GM19324 (cell line): Measurements from ENCODE around the gene RASAL3.
A peak's percentile ranks its signal among the peaks of the same experiment; 100 is the strongest.
"Not testable (repeated sequence)": the region's sequence is repeated elsewhere in the genome, so short reads cannot be mapped to it uniquely, and the experiment has no call there.

Source experiments
- ATAC-seq: cut with Tn5 transposase; IDR thresholded peaks from one replicate; pipeline ENCODE4 v1.9.1; 2021; ENCODE audit warnings: mild to moderate bottlenecking, moderate library complexity; ENCODE audit not compliant: unreplicated experiment, low FRiP score

RASAL3 gene

DNA sequence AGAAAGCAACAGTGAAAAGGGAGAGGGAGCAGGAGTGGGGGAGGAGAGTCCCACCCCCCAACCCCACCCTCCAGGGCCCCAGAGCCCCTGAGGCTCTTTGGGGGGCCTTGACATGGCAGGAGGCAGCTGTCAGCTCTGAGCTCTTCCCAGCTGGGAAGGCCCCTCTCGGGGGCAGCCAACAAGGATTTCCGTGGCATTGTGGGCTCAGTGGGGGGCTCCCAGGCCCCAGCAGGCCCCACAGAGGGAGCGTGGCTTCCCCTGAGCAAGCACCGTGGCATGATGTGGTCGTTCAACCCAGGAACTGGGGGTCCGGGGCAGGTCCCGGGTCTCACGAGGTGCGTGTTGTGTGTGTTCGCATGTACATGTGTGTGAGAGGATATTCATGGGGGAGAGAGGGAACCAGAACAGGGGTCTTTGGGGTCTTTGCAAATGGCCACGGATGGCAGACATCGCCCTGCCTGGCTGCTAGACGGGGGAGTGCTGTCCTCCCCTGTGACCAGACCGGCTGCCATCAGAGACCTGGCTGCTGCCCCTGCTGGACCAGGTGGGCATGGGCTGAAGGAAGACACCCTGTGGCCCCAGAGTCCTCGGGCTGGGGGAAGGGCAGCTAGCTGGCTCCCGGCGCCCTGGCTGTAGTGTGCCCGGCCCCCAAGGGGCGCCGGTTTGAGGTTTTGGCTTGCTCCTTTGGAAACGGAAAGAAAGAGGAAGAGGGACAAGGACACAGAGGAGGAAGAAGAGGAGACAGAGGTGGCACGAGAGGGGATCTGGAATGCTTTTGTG is 41.9 kb downstream of the RASAL3 start:
- ATAC-seq: no peak

DNA sequence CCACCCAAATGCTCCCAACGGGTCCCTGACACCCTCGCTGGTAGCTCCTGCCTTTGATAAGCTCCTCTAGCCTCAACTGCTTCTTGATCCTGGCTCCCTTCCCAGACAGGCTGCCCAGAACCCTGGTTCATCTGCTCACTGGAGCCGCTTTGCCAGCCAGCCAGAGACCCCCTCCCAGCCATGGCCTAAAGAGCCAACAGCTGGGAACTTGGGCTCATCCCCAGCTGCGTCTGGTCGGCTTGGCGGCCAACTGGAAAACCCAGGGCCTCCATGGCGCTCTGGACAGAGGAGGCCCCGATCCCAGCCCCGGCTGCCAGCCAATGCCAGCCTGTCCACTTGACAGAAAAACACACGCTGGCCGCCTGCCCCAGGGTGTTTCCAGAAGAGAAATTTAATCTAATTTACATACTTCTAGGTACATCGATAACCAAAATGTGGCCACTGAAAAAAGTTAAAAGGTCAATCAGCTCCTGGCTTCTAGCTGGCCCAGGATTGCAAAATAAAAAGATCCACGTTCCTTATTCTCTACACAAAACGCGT is 42.6 kb downstream of the RASAL3 start:
- no peak for ATAC-seq

DNA sequence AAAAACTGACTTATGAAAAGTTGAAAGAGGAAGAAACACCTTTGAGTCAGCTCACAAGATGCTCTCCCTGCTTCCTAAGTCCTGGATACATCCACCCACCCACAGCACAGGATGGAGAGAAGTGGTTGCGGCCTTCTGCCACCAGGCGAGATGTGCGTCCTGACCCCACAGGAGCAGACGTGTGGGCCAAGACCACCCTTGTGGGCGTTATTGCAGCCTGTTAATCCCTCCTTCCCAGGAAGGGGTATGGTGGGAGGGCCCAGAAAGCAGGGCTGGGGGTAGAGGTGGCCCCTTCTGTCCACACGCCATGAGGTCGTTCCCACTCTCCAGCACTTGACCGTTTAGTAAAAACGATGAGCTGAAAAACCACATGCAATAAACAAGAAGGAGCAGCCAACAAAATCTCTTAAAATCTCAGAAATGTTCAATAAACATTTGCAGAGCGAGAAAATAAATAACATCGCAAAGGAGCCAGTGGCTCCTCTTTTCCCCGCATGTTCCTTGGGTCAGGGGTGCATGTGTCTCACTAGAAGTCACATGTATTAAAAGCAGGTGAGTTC is 43.1 kb downstream of the RASAL3 start:
- ATAC-seq: no peak

DNA sequence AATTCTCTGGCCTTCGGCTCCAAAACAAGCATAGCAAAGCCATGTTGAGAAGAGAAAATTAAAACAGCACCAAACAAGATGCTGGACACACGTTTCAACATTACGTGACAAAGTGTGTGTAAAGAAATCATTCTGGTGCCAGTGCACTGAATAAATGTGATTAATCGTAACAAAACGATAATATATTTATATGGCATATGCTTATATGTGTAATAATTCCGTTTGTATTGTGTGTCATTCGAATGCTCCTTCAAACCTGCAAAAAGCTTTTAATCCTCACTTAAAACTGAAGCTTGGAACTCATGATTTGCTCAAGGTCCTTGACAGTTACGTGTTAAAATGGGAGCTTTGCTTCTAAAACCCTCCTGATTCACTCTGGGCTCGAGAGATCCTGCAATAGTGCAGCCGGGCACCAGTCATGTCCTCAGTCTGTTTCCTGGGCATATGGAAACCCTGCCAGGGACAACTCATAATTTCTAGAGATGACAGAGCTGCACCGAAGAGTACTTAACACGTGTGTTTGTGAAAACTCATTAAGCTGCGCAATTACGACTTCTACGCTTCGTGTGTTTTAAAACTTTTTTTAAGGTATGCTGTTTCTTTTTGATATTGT is 44.8 kb downstream of the RASAL3 start:
- no peak for ATAC-seq

DNA sequence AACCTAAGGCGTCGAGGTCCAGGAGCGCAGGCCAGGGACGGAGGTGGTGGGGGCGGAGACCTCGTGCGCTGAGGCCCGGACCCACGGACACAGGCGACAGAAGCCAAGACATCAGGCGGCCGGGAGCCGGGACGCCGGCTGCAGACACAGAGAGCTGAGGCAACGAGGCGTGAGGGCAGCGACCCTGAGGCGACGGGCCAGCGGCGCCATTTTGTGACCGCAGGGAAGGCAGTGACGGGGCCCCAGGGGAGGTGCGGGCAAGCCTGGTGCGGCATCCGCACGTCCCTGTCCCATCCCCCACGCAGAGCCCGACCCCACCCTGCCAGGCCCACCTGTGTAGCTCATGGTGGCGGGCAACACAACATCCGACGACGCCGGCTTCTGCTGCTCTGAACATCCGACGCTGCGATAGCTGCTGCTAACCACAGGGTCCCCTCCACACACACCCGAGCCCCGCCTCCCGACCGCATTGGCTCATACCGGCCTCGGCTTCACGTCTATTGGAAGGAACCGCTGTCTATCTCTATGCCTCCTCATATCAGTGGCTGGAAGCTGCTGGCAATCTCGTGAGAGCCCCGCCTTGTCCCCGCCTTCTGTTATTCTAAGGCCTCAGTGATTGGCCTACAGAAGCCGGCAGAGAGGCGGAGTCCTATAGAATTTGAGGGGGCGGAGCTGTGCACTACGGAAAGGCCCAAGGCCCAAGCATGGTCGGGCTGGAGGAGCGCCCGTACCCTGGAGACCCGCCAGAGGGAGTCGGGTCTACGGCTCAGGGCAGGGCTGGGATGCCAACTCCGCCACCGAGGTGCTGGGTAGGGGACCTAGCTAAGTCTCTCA is 45.5 kb downstream of the RASAL3 start, which contains the start of gene AKAP8L:
Gene AKAP8L, minus strand, starts transcription at position 410 of the 834 bp plus-strand sequence. Its CDS starts 65 bp downstream, at position 345.
- ATAC-seq: peak; percentile 97

DNA sequence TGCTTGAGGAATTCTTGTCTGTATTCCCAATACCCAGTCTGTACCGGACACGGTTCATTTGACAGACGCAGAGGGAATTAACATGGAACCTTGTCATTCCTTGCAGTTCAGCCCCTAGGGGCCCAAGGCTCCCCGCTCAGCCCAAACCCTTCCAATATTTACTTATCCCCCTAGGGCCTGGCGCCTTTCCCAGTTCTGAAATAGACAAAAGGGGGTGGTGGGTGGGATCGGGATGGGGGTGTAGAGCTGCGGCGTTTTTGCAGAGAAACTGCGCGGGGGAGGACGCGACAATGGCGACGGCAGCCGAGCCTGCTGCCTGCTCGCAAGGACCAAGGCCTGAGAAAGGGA is 46.1 kb downstream of the RASAL3 start:
- ATAC-seq: no peak

DNA sequence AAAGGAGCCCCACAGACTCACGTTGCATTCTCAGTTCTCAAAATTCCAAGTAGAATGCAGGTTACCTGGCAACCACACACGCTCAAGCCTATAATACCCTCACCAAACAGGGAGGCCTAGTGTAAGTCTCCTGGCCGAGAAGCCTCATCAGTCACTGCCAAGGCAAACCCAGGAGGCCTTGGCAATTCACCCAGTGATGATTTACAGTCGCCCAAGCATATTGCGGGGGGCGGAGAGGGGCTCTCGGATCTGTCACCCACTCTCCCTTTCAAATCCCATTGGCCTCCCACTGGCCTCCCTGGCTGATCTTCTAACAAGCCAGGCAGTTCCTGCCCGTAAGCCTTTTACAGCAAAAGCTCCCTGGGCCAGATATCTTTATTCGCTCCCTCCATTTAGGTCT is 46.6 kb downstream of the RASAL3 start:
- no peak for ATAC-seq

DNA sequence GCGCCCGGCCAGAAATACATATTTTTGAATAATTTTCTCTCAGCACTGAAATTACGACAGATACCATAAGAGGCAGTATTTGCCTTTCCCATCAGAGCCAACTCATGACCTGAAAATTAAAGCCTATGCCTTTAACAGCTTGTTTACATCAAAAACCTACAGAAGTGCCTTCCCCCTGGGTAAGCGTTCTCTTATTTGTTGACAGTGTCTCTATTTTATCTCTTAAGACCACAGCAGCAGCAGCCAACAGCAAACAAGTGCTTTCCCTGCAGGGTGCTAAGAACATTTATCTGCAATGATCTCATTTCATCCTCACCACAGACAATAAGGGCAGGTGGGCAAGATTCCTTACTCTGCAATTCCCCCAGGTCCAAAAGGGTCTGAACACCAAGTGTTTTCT is 51.5 kb downstream of the RASAL3 start:
- no peak for ATAC-seq

DNA sequence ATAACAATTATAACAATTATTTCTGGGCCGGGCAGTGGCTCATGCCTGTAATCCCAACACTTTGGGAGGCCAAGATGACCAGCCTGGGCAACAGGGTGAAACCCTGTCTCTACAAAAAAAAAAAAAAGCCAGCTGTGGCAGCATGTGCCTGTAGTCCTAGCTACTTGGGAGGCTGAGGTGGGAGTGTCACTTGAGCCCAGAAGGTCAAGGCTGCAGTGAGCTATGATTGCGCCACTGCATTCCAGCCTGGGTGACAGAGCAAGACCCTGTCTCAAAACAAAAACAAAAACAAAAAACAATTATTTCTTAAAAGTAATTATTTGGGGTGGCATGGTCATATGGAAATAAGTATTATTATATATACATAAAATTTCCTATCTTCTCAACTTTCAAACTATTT is 53.0 kb downstream of the RASAL3 start:
- not testable (repeated sequence) for ATAC-seq

DNA sequence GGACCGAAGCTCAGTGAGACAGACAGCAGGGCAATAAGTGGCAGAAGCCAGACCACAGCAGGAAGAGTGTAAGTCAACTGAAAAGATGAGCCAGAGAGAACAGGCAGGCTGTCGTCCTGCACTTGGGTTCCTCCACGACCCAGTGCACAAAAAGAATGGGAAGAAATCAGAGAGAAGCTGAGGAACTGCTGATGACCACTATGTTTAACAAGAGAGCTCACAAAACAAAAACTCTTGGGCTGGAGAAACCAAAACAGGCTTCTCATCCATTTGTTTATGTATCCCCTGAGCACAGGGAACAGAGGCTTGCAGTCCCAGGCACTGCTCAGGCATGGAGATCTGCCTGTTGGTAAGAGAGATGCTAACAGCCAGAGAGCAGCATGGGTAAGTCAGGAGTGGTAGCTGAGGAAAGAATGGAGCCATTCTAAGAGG is 59.5 kb downstream of the RASAL3 start:
- ATAC-seq: no peak

DNA sequence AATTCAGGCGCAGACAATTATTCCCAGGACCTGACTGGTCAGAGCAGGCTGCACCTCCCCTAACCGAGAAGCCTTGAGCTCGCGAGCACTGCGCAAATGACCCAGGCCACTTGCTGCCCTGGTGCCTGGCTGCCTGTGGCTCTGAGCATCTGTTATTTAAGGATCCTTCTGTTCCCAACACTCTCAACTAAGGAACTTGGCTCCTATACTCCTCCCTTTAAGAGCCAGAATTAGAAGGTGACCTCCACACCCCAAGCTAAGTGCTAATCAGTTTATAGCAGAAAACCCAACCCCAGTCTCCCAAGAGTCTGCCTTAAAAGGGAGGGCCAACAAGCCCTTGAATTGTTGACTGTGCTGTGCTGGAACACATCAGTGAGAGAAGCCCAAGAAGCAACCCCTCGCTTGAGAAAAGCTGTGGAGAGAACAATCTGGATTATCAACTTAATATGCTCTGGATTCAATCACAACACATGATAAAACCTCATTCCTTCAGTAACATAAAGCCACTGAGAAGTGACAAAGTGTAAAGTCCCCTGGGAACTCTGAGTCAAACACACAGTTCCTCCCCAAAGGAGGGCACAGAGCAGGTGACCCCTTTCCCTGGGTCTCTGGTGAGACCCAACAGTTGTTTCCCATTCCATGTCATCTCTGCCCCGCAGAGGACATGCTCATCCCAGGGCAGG is 60.1 kb downstream of the RASAL3 start:
- no peak for ATAC-seq

DNA sequence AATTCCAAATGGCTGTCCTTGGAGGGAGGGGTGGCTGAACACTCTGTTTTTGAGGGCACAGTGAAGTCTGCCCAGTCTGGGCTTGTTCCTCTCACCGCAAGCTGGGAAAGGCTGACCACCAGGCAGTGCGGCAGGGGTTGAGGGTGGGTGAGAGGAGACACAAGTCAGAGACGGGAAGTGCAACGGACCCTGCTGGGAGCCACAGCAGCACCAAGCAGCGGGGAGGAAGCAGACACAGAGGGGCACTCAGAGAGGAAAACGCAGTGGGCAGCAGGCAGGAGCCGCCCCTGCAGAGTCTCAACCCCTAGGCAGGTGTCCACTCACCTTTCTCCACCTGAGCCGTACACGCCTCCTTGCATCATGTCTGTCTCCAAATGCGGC is 61.2 kb downstream of the RASAL3 start:
- ATAC-seq: no peak

DNA sequence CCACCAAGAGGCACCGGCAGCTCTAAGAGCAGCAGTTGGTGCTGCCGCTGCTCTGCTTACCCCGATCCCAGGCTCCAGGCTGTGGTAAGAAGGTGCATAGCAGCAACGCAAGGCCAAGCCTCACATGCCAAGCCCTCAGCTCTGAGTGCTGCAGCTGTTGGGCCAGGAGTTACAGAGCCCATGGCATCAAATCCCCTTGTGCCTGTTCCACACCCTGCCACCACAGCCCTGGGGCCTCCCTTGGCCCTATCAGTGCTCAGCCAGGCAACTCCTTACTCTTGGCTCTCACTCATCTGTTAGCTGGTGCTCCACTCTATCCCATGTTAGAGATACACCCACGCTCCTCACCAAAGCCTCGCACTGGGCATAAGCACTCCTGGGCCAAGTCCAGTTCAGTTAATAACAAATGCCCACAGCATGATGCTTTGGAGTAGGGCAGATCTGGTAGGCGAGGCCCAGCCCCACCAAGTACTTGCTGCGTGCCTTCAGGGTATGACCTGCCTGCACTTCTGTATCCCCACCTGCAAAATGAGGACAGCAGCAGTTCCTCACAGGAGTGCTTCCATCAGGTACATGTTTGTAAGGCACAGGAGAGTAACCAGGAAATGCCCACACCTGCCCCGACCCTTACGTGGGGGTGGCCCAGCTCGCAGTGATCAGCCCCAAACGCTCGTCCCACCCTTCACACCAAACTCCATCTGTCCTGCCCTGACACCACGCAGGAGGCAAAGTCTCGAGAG is 61.8 kb downstream of the RASAL3 start:
- no peak for ATAC-seq
